Mesothelial cell of epicardium (in vitro differentiated cells): ENCODE data around the gene B3GAT3. TPM values are rescaled to one million over a fixed set of nuclear protein-coding genes. Genes with fewer than 3 reads are reported as not detected.
A peak's percentile ranks its signal among the peaks of the same experiment; 100 is the strongest.

ENCODE experiments used
- DNase-seq, 2 experiments: peaks; one replicate each; pipeline ENCODE4 v3.0.0; 2021; ENCODE audit warnings: low spot score in 2 of 2; ENCODE audit not compliant: unreplicated experiment in 2 of 2
- H3K27ac Mint-ChIP-seq: 2 replicates; pipeline ENCODE4 v1.8.0; 2021; ENCODE audit warnings: mixed read lengths
- H3K27me3 Mint-ChIP-seq: 2 replicates; pipeline ENCODE4 v1.8.0; 2021; ENCODE audit warnings: low read depth, mixed read lengths
- H3K36me3 Mint-ChIP-seq: 2 replicates; pipeline ENCODE4 v1.8.0; 2021; ENCODE audit warnings: mixed read lengths
- H3K4me1 Mint-ChIP-seq: 2 replicates; pipeline ENCODE4 v1.8.0; 2021; ENCODE audit warnings: mixed read lengths
- H3K4me3 Mint-ChIP-seq: 2 replicates; pipeline ENCODE4 v1.8.0; 2021; ENCODE audit warnings: mild to moderate bottlenecking, moderate library complexity, mixed read lengths
- H3K9me3 Mint-ChIP-seq: 2 replicates; pipeline ENCODE4 v1.8.0; 2021; ENCODE audit warnings: mixed read lengths
- microRNA-seq: library from miRNA; unstranded; fragments of <30 nt; microRNA quantifications from one replicate; pipeline ENCODE4 v1.2.0, GENCODE V29; 2021; ENCODE audit warnings: inconsistent platforms, mixed read lengths
- total RNA-seq: library from RNA; stranded (reverse); gene quantifications from 3 replicates; pipeline ENCODE4 v1.2.1, GENCODE V29; 2021
- TF ChIP-seq, protein P1 (sequence below): fragments of 200-600 bp; sonication (generic); IDR thresholded peaks from one replicate; pipeline ENCODE4 v1.5.0; 2021; ENCODE audit warnings: antibody characterized with exemption; ENCODE audit not compliant: unreplicated experiment

The B3GAT3 gene
- total RNA-seq, 1 donor from 2014 or later = 52.6 TPM

DNA sequence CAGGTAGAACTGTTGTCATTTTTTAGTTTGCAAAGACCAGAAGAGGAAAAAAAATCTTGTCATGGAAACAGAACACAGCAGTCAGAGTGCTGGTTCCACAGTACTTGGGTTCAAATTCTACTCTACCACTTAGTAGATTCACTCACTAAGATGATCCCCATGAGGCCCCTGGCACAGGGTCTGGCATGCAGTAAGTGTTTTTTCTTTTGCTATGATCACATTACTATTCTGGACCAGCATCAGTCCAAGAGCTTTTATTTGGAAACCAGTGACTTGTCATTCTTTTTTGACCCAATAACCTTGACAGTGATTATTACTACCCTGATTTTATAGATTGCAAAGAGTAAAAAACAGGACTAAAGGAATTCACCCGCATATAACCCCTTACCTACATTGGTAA, 52.2 kb downstream of the B3GAT3 start:
- H3K4me1 Mint-ChIP-seq = peaks cover 35% of the 10 kb centered on the region
- no peaks in the 10 kb centered on the region for H3K9me3 Mint-ChIP-seq
- H3K27ac Mint-ChIP-seq = peak overlapping the region; percentile 39

DNA sequence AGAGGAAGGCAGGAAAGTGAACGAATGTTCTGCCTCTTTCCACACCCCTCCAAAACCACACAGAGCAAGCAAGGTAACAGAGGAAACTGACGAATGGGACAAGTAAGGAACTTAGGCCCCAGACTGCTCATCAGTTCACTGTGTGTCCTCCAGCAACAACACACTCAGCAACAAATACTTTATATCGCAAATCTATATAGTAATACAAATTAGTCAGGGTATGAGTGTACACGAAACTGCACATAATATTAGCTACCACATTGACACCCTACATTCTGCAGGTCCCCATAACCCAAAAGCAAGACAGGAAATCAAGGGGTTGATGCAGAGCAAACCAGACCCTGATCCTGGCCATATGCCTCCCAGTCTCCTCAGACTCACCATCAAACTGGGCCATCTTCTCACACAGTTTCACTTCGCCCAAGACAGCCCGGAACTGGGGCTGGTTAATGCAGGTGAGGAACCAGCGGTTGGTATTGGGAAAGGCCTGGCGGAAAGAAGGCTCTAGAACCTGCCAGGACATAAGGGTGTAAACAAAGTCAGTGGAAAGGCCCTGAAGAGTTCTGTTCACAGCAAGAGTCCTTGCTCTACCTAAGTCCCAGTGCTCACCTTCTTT, 54.7 kb downstream of the B3GAT3 start:
- TF ChIP-seq, protein P1, sequence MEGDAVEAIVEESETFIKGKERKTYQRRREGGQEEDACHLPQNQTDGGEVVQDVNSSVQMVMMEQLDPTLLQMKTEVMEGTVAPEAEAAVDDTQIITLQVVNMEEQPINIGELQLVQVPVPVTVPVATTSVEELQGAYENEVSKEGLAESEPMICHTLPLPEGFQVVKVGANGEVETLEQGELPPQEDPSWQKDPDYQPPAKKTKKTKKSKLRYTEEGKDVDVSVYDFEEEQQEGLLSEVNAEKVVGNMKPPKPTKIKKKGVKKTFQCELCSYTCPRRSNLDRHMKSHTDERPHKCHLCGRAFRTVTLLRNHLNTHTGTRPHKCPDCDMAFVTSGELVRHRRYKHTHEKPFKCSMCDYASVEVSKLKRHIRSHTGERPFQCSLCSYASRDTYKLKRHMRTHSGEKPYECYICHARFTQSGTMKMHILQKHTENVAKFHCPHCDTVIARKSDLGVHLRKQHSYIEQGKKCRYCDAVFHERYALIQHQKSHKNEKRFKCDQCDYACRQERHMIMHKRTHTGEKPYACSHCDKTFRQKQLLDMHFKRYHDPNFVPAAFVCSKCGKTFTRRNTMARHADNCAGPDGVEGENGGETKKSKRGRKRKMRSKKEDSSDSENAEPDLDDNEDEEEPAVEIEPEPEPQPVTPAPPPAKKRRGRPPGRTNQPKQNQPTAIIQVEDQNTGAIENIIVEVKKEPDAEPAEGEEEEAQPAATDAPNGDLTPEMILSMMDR = no peak
- DNase-seq = no peak
- no peaks in the 10 kb centered on the region for H3K9me3 Mint-ChIP-seq
- H3K4me3 Mint-ChIP-seq = no peak overlapping the region
- H3K36me3 Mint-ChIP-seq = peaks cover 48% of the 10 kb centered on the region
- H3K4me1 Mint-ChIP-seq = peaks cover 26% of the 10 kb centered on the region
- no peaks in the 10 kb centered on the region for H3K27me3 Mint-ChIP-seq
- peak overlapping the region; percentile 56 for H3K27ac Mint-ChIP-seq

More for the DNA sequence above, 52.2 kb downstream of the B3GAT3 start:
- no peaks in the 10 kb centered on the region for H3K27me3 Mint-ChIP-seq
- TF ChIP-seq, protein P1 = no peak
- H3K4me3 Mint-ChIP-seq = no peak overlapping the region
- DNase-seq = no peak
- peaks cover 43% of the 10 kb centered on the region for H3K36me3 Mint-ChIP-seq

DNA sequence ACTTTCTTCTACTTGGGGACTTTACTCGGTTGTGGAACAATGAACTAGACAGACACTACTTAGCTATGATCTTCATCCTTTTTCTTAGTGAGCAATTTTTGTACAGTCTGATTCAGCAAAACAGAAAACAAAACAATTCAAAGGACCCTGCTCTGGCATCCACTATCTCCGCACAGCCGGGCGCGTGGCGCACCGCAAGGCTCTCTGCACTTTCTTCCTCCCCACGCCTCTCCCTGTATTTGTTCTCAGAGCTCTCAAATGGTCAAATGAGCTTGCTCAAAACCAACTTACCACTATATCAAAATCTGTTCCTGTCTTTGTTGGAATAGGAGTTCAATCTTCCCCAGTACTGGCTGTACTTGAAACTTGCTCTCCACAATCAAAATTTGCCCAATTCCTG, 55.5 kb downstream of the B3GAT3 start:
- TF ChIP-seq, protein P1 = no peak
- Mint-ChIP-seq H3K4me1 (peaks cover 23% of the 10 kb centered on the region), H3K9me3 (no peaks in the 10 kb centered on the region), H3K36me3 (peaks cover 45% of the 10 kb centered on the region), H3K27ac (peak overlapping the region; percentile 2), H3K27me3 (no peaks in the 10 kb centered on the region), H3K4me3 (no peak overlapping the region)
- no peak for DNase-seq

Small RNAs within 50 kb of the gene (microRNA-seq; reads per million reads assigned to microRNA genes)
- 2.3 reads per million for gene MIR6747

Other genes with a start within 250 kb of the B3GAT3 start
- not detected in 3 replicates for gene SCGB1A1, start 203.0 kb downstream of the B3GAT3 start, total RNA-seq
- gene AHNAK, start 75.2 kb downstream of the B3GAT3 start, total RNA-seq = 456 to 481 TPM (median 480 TPM) in 3 replicates
- gene EEF1G, start 48.1 kb downstream of the B3GAT3 start, total RNA-seq = 1,747 to 1,829 TPM (median 1,814 TPM) in 3 replicates
- 23.7 to 26.0 TPM (median 24.2 TPM) in 3 replicates for gene TUT1, start 30.5 kb downstream of the B3GAT3 start, total RNA-seq
- 121 to 126 TPM (median 124 TPM) in 3 replicates for gene MTA2, start 20.1 kb downstream of the B3GAT3 start, total RNA-seq
- gene EML3, start 9.2 kb downstream of the B3GAT3 start, total RNA-seq = 52.2 to 54.3 TPM (median 53.3 TPM) in 3 replicates
- 1.7 to 2.5 TPM (median 1.8 TPM) in 3 replicates for gene ROM1, start 8.7 kb downstream of the B3GAT3 start, total RNA-seq
- gene GANAB, start 24.6 kb upstream of the B3GAT3 start, total RNA-seq = 324 to 342 TPM (median 334 TPM) in 3 replicates
- 21.0 to 22.3 TPM (median 21.1 TPM) in 3 replicates for gene INTS5, start 31.3 kb upstream of the B3GAT3 start, total RNA-seq
- gene C11orf98, start 43.2 kb upstream of the B3GAT3 start, total RNA-seq = 44.9 to 47.5 TPM (median 47.0 TPM) in 3 replicates
- 17.1 to 20.6 TPM (median 18.7 TPM) in 3 replicates for gene CSKMT, start 43.3 kb upstream of the B3GAT3 start, total RNA-seq
- gene UQCC3, start 49.7 kb upstream of the B3GAT3 start, total RNA-seq = 7.3 to 8.4 TPM (median 8.0 TPM) in 3 replicates
- gene LBHD1, start 50.3 kb upstream of the B3GAT3 start, total RNA-seq = 8.3 to 11.6 TPM (median 9.8 TPM) in 3 replicates
- 112 to 119 TPM (median 118 TPM) in 3 replicates for gene UBXN1, start 57.1 kb upstream of the B3GAT3 start, total RNA-seq
- 1.6 to 2.3 TPM (median 1.7 TPM) in 3 replicates for gene LRRN4CL, start 67.5 kb upstream of the B3GAT3 start, total RNA-seq
- 56.9 to 61.4 TPM (median 58.3 TPM) in 3 replicates for gene BSCL2, start 85.4 kb upstream of the B3GAT3 start, total RNA-seq
- 0.60 to 1.5 TPM (median 0.97 TPM) in 3 replicates for gene GNG3, start 85.7 kb upstream of the B3GAT3 start, total RNA-seq
- gene HNRNPUL2, start 105.5 kb upstream of the B3GAT3 start, total RNA-seq = 60.3 to 62.0 TPM (median 61.5 TPM) in 3 replicates
- gene TTC9C, start 106.5 kb upstream of the B3GAT3 start, total RNA-seq = 39.8 to 46.0 TPM (median 41.7 TPM) in 3 replicates
- gene ZBTB3, start 132.2 kb upstream of the B3GAT3 start, total RNA-seq = 11.6 to 14.7 TPM (median 13.2 TPM) in 3 replicates
- gene POLR2G, start 139.6 kb upstream of the B3GAT3 start, total RNA-seq = 84.0 to 89.2 TPM (median 85.2 TPM) in 3 replicates
- 40.2 to 42.9 TPM (median 42.8 TPM) in 3 replicates for gene TAF6L, start 149.4 kb upstream of the B3GAT3 start, total RNA-seq
- gene TMEM179B, start 165.4 kb upstream of the B3GAT3 start, total RNA-seq = 31.3 to 33.9 TPM (median 32.6 TPM) in 3 replicates
- gene TMEM223, start 170.0 kb upstream of the B3GAT3 start, total RNA-seq = 17.4 to 21.4 TPM (median 19.2 TPM) in 3 replicates
- gene NXF1, start 183.5 kb upstream of the B3GAT3 start, total RNA-seq = 108 to 111 TPM (median 110 TPM) in 3 replicates
- gene STX5, start 210.1 kb upstream of the B3GAT3 start, total RNA-seq = 55.2 to 57.9 TPM (median 55.8 TPM) in 3 replicates
- gene TEX54, start 210.9 kb upstream of the B3GAT3 start, total RNA-seq = not detected in 3 replicates
- gene WDR74, start 217.6 kb upstream of the B3GAT3 start, total RNA-seq = 59.3 to 63.7 TPM (median 62.1 TPM) in 3 replicates